Left ventricle myocardium inferior (tissue), 1 donor: ENCODE data around the gene LMBR1L. TPM values are rescaled to one million over a fixed set of nuclear protein-coding genes. Genes with fewer than 3 reads are reported as not detected.

ENCODE experiments used
- DNase-seq: peaks from one replicate; pipeline ENCODE4 v3.0.0-alpha.2; 2020
- H3K27ac ChIP-seq: fragments of 200-600 bp; replicated peaks from 2 replicates; pipeline ENCODE4 v1.8.0; 2021
- H3K27me3 ChIP-seq: fragments of 200-600 bp; 2 replicates; pipeline ENCODE4 v1.8.0; 2021; ENCODE audit warnings: low read depth
- H3K36me3 ChIP-seq: fragments of 200-600 bp; 2 replicates; pipeline ENCODE4 v1.8.0; 2021
- H3K4me1 ChIP-seq: fragments of 200-600 bp; 2 replicates; pipeline ENCODE4 v1.8.0; 2021
- H3K4me3 ChIP-seq: fragments of 200-600 bp; 2 replicates; pipeline ENCODE4 v1.8.0; 2021; ENCODE audit warnings: mild to moderate bottlenecking, moderate library complexity
- H3K9me3 ChIP-seq: fragments of 200-600 bp; replicated peaks from 2 replicates; pipeline ENCODE4 v1.8.0; 2021
- intact Hi-C: fragments of 100-400 bp; cut with micrococcal nuclease; formaldehyde crosslinking; loops from one replicate; pipeline ENCODE4 v1.11.0; 2022
- total RNA-seq: library from RNA; stranded (reverse); fragmentation: NEBNext Ultra II Directional; extraction: Animal tissue kit (Norgen Biotek cat#: 25700); gene quantifications from one replicate; pipeline ENCODE4 v1.2.1, GENCODE V29; 2021
- TF ChIP-seq, protein P1 (sequence below): fragments of 200-600 bp; IDR thresholded peaks from 2 replicates; pipeline ENCODE4 v1.8.0; 2021; ENCODE audit warnings: antibody characterized with exemption, mild to moderate bottlenecking, borderline replicate concordance
- donor health status: DM: no; HTN: yes; CAD: no; lungs with severe emphysema.

The LMBR1L gene
- total RNA-seq, 1 donor from 2014 or later = 27.5 TPM

DNA sequence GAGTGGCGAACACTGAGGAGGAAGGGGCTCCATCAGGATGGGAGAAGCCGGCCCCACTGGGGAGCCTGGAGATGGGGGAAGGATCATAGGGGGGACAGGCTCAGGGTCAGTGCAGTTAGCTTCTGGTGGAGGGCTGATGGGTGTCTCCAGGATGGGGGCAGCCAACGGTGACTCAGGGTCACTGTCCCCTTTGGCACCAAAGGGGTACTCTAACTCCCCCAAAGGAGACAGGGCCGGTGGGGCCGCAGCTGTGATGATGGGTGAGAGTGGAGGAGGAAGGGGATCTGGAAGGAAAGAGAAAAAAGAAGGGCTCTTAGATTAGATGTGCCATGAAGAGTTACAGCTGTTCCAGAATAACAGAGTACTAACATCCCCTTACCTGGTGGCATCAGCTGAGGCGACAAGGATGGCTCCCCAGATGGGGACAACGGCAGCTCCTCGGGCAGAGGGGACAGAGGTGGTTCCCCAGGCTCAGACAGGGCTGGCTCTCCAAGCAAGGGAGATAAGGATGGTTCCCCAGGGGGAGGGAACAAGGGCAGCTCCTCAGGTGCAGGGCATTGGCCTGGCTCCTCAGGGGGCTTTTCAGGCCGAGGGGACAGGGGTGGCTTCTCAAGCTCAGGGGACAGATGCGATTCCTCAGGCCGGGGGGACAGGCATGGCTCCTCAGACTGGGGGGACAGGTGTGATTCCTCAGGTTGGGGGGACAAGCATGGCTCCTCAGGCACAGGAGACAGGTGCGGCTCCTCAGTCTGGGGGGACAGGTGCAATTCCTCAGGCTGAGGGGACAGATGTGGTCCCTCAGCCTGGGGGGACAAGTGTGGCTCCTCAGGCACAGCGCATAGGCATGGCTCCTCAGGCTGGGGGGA, 59.9 kb downstream of the LMBR1L start:
- Histone ChIP-seq H3K9me3 (no peaks in the 10 kb centered on the region), H3K27ac (no peak overlapping the region), H3K4me3 (no peak overlapping the region), H3K4me1 (peaks cover 14% of the 10 kb centered on the region), H3K27me3 (no peaks in the 10 kb centered on the region), H3K36me3 (peaks cover 92% of the 10 kb centered on the region)
- intact Hi-C loops = no loop called here
- DNase-seq = no peak
- TF ChIP-seq, protein P1, sequence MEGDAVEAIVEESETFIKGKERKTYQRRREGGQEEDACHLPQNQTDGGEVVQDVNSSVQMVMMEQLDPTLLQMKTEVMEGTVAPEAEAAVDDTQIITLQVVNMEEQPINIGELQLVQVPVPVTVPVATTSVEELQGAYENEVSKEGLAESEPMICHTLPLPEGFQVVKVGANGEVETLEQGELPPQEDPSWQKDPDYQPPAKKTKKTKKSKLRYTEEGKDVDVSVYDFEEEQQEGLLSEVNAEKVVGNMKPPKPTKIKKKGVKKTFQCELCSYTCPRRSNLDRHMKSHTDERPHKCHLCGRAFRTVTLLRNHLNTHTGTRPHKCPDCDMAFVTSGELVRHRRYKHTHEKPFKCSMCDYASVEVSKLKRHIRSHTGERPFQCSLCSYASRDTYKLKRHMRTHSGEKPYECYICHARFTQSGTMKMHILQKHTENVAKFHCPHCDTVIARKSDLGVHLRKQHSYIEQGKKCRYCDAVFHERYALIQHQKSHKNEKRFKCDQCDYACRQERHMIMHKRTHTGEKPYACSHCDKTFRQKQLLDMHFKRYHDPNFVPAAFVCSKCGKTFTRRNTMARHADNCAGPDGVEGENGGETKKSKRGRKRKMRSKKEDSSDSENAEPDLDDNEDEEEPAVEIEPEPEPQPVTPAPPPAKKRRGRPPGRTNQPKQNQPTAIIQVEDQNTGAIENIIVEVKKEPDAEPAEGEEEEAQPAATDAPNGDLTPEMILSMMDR = no peak

- Histone ChIP-seq H3K27ac (no peak overlapping the region), H3K9me3 (no peaks in the 10 kb centered on the region), H3K4me3 (no peak overlapping the region), H3K27me3 (no peaks in the 10 kb centered on the region), H3K36me3 (peaks cover 100% of the 10 kb centered on the region), H3K4me1 (peaks cover 3% of the 10 kb centered on the region)
- intact Hi-C loops = no loop called here
- no peak for DNase-seq
- TF ChIP-seq, protein P1 = no peak
These were observed 61.0 kb downstream of the LMBR1L start for GRCh38 chr12:49049566-49050224.

GRCh38 chr12:49048953-49049352, 61.7 kb downstream of the LMBR1L start:
- Histone ChIP-seq H3K27me3 (no peaks in the 10 kb centered on the region), H3K4me1 (no peaks in the 10 kb centered on the region), H3K27ac (no peak overlapping the region), H3K4me3 (no peak overlapping the region), H3K36me3 (peaks cover 100% of the 10 kb centered on the region), H3K9me3 (no peaks in the 10 kb centered on the region)
- intact Hi-C loops = no loop called here
- TF ChIP-seq, protein P1 = no peak
- DNase-seq = no peak

Other genes starting within 250 kb of the LMBR1L start
- 0.47 TPM for gene RND1, start 245.0 kb downstream of the LMBR1L start, total RNA-seq
- gene FKBP11, start 185.4 kb downstream of the LMBR1L start, total RNA-seq = 4.3 TPM
- gene ARF3, start 153.4 kb downstream of the LMBR1L start, total RNA-seq = 49.6 TPM
- 0.44 TPM for gene WNT10B, start 139.1 kb downstream of the LMBR1L start, total RNA-seq
- gene WNT1, start 132.5 kb downstream of the LMBR1L start, total RNA-seq = not detected
- gene DDN, start 111.5 kb downstream of the LMBR1L start, total RNA-seq = 1.4 TPM
- gene PRKAG1, start 92.1 kb downstream of the LMBR1L start, total RNA-seq = 104 TPM
- 38.5 TPM for gene KMT2D, start 50.1 kb downstream of the LMBR1L start, total RNA-seq
- not detected for gene RHEBL1, start 40.9 kb downstream of the LMBR1L start, total RNA-seq
- 0.41 TPM for gene DHH, start 16.0 kb downstream of the LMBR1L start, total RNA-seq
- 318 TPM for gene TUBA1B, start 20.5 kb upstream of the LMBR1L start, total RNA-seq
- gene TUBA1A, start 78.2 kb upstream of the LMBR1L start, total RNA-seq = 102 TPM
- gene TUBA1C, start 154.2 kb upstream of the LMBR1L start, total RNA-seq = 35.0 TPM
- not detected for gene PRPH, start 184.3 kb upstream of the LMBR1L start, total RNA-seq
- 0.66 TPM for gene TROAP, start 212.4 kb upstream of the LMBR1L start, total RNA-seq
- not detected for gene C1QL4, start 226.3 kb upstream of the LMBR1L start, total RNA-seq
- gene DNAJC22, start 236.0 kb upstream of the LMBR1L start, total RNA-seq = 0.08 TPM